GM12892 (cell line): ENCODE measurements around the gene KCNJ5.

Experiments used
- POLR2A ChIP-seq: IDR thresholded peaks from 2 replicates; pipeline ENCODE4 v1.6.1; 2011; ENCODE audit warnings: low read depth, low read length, control low read depth
- POLR2AphosphoS5 ChIP-seq: IDR thresholded peaks from 2 replicates; pipeline ENCODE4 v1.6.1; 2011; ENCODE audit warnings: low read depth, low read length, control low read depth
- TAF1 ChIP-seq: IDR thresholded peaks from 2 replicates; pipeline ENCODE4 v1.6.1; 2011; ENCODE audit warnings: low read depth, mild to moderate bottlenecking, control low read depth, low read length, borderline replicate concordance

DNA sequence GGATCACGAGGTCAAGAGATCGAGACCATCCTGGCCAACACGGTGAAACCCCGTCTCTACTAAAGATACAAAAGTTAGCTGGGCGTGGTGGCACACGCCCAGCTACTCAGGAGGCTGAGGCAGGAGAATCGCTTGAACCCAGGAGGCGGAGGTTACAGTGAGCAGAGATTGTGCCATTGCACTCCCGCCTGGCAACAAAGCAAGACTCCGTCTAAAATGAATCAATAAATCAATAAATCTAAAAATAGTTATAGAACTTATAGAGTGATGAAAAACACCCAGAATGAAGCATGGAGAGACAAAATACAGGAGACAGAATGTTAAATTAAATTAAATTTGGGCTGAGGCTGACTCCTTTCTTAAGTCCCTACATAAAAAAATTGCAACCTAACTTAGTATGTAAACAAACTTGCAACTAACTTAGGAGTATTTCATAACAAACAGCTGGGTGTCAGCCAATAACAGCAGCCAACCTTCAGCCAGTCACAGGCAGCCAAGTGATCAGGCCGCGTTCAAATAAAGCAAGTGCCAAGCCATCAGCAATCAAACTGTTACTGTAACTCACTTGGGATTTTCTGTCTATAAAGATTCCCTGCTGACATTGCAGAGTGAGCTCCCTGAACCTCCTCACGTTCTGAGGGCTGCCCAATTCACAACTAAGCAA, 58.8 kb downstream of the KCNJ5 start:
- TF ChIP-seq POLR2A (no peak), POLR2AphosphoS5 (no peak), TAF1 (no peak)
